Measurements from ENCODE around the gene CDH23.

GRCh38 chr10:71480662-71481061, 83.9 kb downstream of the CDH23 start:
- TF ChIP-seq CTCF (IDR thresholded peaks at IDR 0.05) (no peak), POLR2A (IDR thresholded peaks at IDR 0.05) (no peak), POLR2AphosphoS5 (IDR thresholded peaks at IDR 0.05) (no peak)
